TTC549 (cell line): ENCODE results near the gene UTS2B.

Experiments
- FAIRE-seq: peaks from 2 replicates; lab custom pipeline; 2012; peaks lifted over from hg19 to GRCh38; lab: Jason Lieb, UNC

UTS2B gene

DNA sequence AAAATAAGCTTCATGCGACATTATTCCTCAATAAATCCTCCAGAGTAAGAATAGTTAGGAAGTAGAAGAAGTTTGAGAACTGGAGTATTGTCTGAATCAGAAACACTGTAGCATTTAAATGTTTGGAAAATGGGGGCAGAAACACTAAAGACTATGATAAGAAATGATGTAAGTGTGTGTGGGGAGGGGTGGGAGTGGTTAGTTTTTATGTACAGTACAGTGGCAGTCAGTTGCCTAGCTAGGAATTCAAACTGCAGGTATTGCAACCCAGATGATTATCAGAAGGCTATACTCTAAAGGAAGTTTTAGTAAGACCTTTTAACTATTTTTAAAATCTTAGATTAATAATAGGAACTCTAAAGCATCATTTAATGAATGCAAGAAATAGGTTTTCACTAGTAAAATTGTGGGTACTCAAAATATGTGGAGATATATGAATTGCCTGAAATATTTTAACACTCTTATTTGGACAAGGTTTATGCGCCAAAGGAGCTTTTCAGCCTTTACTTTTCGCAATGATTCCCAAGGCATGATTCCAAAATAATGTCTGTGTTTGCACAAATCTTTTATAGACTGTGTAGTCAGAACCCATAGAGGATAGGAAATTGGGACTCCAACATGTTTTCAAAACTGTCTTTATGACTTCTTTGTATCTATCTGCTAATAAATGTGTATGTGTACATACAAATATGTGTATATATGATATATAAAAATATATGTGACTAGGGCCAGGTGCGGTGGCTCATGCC lies 9.1 kb downstream of the UTS2B start:
- no peak for FAIRE-seq

DNA sequence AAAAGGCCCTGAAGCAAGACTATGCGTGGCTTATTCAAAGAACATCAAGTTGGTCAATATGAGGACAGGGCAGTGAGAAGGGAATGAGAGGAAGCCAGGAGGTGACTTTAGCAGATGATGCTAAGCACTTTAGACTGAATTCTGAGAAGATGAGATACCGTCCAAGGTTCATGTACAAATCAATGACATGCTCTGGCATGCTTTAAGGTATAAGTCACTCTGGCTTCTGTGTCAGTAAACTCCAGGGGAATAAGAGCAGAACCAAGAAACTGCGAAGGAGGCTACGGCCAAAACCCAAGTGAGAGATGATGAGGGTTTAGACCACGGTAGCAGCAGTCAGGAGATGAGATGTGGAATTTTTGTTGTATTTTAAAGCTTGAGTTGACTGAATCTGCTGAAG lies 10.0 kb downstream of the UTS2B start:
- no peak for FAIRE-seq

- no peak for FAIRE-seq
These were observed 13.3 kb downstream of the UTS2B start for GRCh38 chr3:191316876-191317603.

- no peak for FAIRE-seq
These were observed 16.1 kb downstream of the UTS2B start for GRCh38 chr3:191314109-191314728.

GRCh38 chr3:191313296-191313695 lies 17.0 kb downstream of the UTS2B start:
- FAIRE-seq: no peak

- FAIRE-seq: no peak
These were observed 23.0 kb downstream of the UTS2B start for GRCh38 chr3:191307341-191307740.

DNA sequence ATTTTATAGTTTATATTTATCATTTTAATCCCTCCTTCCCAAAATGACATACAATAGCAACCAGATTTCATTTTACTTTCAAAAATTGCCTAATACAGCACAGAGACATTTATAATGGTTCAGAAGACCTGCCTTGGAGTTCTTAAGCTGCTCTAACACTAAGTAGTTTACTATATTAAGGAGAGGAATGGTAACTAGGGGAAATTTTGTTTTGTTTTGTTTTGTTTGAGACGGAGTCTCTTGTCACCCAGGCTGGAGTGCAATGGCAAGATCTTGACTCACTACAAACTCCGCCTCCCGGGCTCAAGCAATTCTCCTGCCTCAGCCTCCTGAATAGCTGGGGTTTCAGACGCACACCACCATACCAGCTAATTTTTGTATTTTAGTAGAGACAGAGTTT lies 23.9 kb downstream of the UTS2B start:
- FAIRE-seq: no peak

GRCh38 chr3:191303596-191303995 lies 26.7 kb downstream of the UTS2B start:
- no peak for FAIRE-seq

DNA sequence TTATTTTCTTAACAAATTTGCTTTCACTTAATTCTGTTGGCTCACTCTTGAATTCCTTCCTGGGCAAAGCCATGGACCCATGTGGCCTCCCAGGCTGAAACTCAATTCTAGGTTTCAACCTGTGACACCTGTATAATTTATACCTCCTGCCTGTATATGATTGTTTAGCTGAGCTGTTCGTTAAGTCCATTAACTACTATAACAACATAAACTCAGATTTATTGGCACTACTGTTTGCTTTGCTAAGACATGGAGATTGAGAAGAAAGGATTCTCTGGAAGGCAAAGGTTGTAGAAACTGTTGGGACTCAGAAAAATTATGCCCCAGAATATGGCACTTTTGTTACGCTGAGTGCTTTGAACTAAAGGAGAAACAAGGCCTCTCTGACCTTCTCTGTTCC lies 27.9 kb downstream of the UTS2B start:
- no peak for FAIRE-seq

DNA sequence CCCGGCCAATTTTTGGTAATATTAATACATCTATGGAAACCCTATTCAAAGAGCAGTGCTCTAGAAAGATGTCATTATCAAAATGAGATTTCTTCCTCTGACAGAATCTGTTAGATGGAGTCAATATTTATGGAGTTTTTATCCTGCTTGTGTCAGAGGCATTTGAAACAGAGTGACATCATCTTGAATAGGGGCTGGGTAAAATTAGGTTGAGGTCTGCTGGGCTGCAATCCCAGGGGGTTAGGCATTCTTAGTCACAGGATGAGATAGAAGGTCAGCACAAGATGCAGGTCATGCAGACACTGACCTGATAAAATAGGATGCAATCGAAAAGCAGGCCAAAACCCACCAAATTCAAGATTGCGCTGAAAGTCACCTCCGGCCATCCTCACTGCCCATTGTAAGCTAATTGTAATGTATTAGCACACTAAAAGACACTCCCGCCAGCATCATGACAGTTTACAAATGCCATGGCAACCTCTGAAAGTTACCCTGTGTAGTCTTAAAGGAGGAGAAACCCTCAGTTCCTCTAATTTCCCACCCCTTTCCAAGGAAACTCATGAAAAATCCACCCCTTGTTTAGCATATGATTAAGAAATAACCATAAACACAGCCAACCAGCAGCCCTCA lies 28.4 kb downstream of the UTS2B start:
- FAIRE-seq: no peak

DNA sequence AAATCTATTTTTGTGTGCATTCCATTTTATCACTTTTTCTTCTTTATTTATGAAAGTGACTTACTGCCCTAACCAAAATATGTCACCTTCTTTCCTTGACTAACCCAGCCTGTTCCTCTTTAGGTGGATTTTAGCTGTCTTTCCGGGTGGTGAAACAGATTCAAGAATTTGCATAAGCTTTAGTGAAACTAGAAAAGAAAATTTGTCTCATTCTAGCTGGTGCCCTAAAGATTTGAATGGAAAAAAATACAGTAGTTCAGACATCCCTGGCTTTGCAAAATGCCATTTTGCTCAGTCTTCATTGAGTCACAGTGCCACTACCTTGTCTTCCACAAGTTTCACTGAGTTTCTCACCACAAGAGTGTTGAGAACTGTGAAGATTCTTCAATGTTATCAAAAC lies 29.3 kb downstream of the UTS2B start:
- FAIRE-seq: no peak

- no peak for FAIRE-seq
These were observed 29.9 kb downstream of the UTS2B start for GRCh38 chr3:191300422-191300821.

DNA sequence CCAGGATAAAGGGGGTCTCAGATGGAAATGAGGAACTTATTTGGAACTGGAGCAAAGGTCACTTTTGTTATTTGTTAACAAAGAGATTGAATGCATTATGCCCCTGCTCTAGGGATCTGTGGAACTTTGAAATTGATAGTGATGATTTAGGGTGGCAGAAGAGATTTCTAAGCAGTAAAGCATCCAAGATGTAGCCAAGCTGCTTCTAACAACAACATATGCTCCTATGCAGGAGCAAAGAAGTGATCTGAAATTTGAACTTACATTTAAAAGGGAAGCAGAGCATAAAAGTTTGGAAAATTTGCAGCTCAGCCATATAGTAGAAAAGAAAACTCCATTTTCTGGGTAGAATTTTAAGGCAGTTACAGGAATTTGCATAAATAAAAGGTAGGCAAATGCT lies 31.5 kb downstream of the UTS2B start:
- FAIRE-seq: no peak

GRCh38 chr3:191296041-191296541 lies 34.2 kb downstream of the UTS2B start:
- no peak for FAIRE-seq

DNA sequence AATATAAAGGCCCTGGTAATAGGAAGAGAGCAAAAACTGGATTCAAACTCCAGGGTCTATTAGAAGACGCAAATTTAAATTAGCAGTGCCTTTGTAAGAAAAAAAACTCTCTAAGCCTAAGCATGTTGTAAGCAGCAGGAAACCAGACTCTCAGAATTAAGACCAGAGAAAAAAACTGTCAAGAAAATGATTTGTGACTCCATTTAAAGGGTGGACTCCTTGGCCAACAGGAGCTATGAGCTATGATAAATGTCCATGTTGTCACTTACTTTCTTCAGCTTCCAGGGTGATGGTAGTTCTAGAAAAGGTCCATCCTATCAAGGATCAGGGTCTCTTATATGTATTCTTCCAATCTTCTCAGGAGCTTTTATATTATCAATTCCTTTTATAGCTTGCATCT lies 36.0 kb downstream of the UTS2B start:
- no peak for FAIRE-seq

GRCh38 chr3:191292243-191293015 lies 37.9 kb downstream of the UTS2B start:
- no peak for FAIRE-seq

- FAIRE-seq: no peak
These were observed 39.9 kb downstream of the UTS2B start for GRCh38 chr3:191290311-191291025.

GRCh38 chr3:191283400-191283799 lies 46.9 kb downstream of the UTS2B start:
- FAIRE-seq: no peak

GRCh38 chr3:191282251-191283185 lies 47.8 kb downstream of the UTS2B start:
- FAIRE-seq: no peak

GRCh38 chr3:191280882-191281281 lies 49.4 kb downstream of the UTS2B start:
- FAIRE-seq: no peak
